ENCODE data around the gene PDE4D. TPM values are rescaled to one million over a fixed set of nuclear protein-coding genes. Genes with fewer than 3 reads are reported as not detected.
A peak's percentile ranks its signal among the peaks of the same experiment; 100 is the strongest.

PDE4D gene
- polyA plus RNA-seq, 1 donor (not counting 4 experiments of a cell fraction or from before 2014, with no cell fraction given) = 3.6 TPM

- dilution Hi-C loops (cut with MboI; ENCODE audit: extremely low pct_ligation_motif_present, low sequenced_read_pairs) = no loop called here
- peaks cover 22% of the 10 kb centered on the region for H3K4me1 ChIP-seq (ENCODE audit: control insufficient read depth, extremely low read depth, insufficient read depth, low read length)
- FAIRE-seq = peak; percentile 43
- H2AFZ ChIP-seq (ENCODE audit: control insufficient read depth, low read length) = no peak overlapping the region
- peaks cover 2% of the 10 kb centered on the region for H3K79me2 ChIP-seq (ENCODE audit: control insufficient read depth, insufficient read depth, low read length)
- TF ChIP-seq EZH2 (IDR thresholded peaks at IDR 0.05; ENCODE audit: low read length) = no peak
- no peak for TF ChIP-seq CTCF (optimal IDR thresholded peaks at IDR 0.05 in 1 of 3, IDR thresholded peaks at IDR 0.05 in 1 of 3, conservative IDR thresholded peaks at IDR 0.05 in 1 of 3; ENCODE audit: extremely low read depth in 1 of 3, insufficient read depth in 2 of 3, low read length in 3 of 3)
- no peaks in the 10 kb centered on the region for H3K27me3 ChIP-seq (ENCODE audit: control insufficient read depth, extremely low read depth, insufficient read depth, low read length)
- peak overlapping the region; percentile 71 for H3K4me2 ChIP-seq (ENCODE audit: control insufficient read depth, extremely low read depth, insufficient read depth, low read depth, low read length)
- peak overlapping the region; percentile 50 for H3K27ac ChIP-seq (ENCODE audit: control insufficient read depth, insufficient read depth, low read length)
- no peaks in the 10 kb centered on the region for H4K20me1 ChIP-seq (ENCODE audit: control insufficient read depth, extremely low read depth, insufficient read depth, low read length)
- no peak for DNase-seq (ENCODE audit: low read depth, low spot score)
- H3K4me3 ChIP-seq (ENCODE audit: control insufficient read depth in 2 of 3, extremely low read depth in 1 of 3, insufficient read depth in 2 of 3, low read depth in 1 of 3, low read length in 3 of 3) = no peak overlapping the region
- H3K9me1 ChIP-seq (ENCODE audit: control insufficient read depth, extremely low read depth, insufficient read depth, low read length) = no peaks in the 10 kb centered on the region
- no peak overlapping the region for H3K9ac ChIP-seq (ENCODE audit: control insufficient read depth, extremely low read depth, insufficient read depth, low read length)
- H3K9me3 ChIP-seq (ENCODE audit: control insufficient read depth, low read depth, low read length) = no peaks in the 10 kb centered on the region
- no peaks in the 10 kb centered on the region for H3K36me3 ChIP-seq (ENCODE audit: control insufficient read depth in 2 of 2, extremely low read depth in 1 of 2, insufficient read depth in 2 of 2, low read length in 2 of 2)
These were observed 120.8 kb downstream of the PDE4D start for GRCh38 chr5:59772757-59773156.

- Histone ChIP-seq H2AFZ (ENCODE audit: control insufficient read depth, low read length) (no peak overlapping the region), H4K20me1 (ENCODE audit: control insufficient read depth, extremely low read depth, insufficient read depth, low read length) (no peaks in the 10 kb centered on the region), H3K4me2 (ENCODE audit: control insufficient read depth, extremely low read depth, insufficient read depth, low read depth, low read length) (peak overlapping the region; percentile 71), H3K79me2 (ENCODE audit: control insufficient read depth, insufficient read depth, low read length) (peaks cover 2% of the 10 kb centered on the region), H3K4me1 (ENCODE audit: control insufficient read depth, extremely low read depth, insufficient read depth, low read length) (peaks cover 22% of the 10 kb centered on the region), H3K9me1 (ENCODE audit: control insufficient read depth, extremely low read depth, insufficient read depth, low read length) (no peaks in the 10 kb centered on the region), H3K9ac (ENCODE audit: control insufficient read depth, extremely low read depth, insufficient read depth, low read length) (no peak overlapping the region), H3K4me3 (ENCODE audit: control insufficient read depth in 2 of 3, extremely low read depth in 1 of 3, insufficient read depth in 2 of 3, low read depth in 1 of 3, low read length in 3 of 3) (no peak overlapping the region), H3K27ac (ENCODE audit: control insufficient read depth, insufficient read depth, low read length) (peak overlapping the region; percentile 3), H3K36me3 (ENCODE audit: control insufficient read depth in 2 of 2, extremely low read depth in 1 of 2, insufficient read depth in 2 of 2, low read length in 2 of 2) (no peaks in the 10 kb centered on the region), H3K27me3 (ENCODE audit: control insufficient read depth, extremely low read depth, insufficient read depth, low read length) (no peaks in the 10 kb centered on the region), H3K9me3 (ENCODE audit: control insufficient read depth, low read depth, low read length) (no peaks in the 10 kb centered on the region)
- FAIRE-seq = no peak
- dilution Hi-C loops (cut with MboI; ENCODE audit: extremely low pct_ligation_motif_present, low sequenced_read_pairs) = no loop called here
- no peak for TF ChIP-seq EZH2 (IDR thresholded peaks at IDR 0.05; ENCODE audit: low read length)
- TF ChIP-seq CTCF (optimal IDR thresholded peaks at IDR 0.05 in 1 of 3, IDR thresholded peaks at IDR 0.05 in 1 of 3, conservative IDR thresholded peaks at IDR 0.05 in 1 of 3; ENCODE audit: extremely low read depth in 1 of 3, insufficient read depth in 2 of 3, low read length in 3 of 3) = no peak
- DNase-seq (ENCODE audit: low read depth, low spot score) = no peak
These were observed 121.3 kb downstream of the PDE4D start for GRCh38 chr5:59772206-59772605.
